RWPE1 (cell line): ENCODE results near the gene SLCO1A2.

Experiments
- CTCF ChIA-PET: fragments of 350-600 bp; sonication (Branson Sonifier 250); formaldehyde crosslinking; extraction: SDS; loops from one replicate; lab custom pipeline; 2021; lab: Yijun Ruan, JAX
- POLR2A ChIA-PET: fragments of 400-600 bp; formaldehyde crosslinking; extraction: SDS; loops from one replicate; lab custom pipeline; 2020; ENCODE audit warnings: antibody characterized with exemption; ENCODE audit not compliant: low non-redundant PET; lab: Yijun Ruan, JAX
- DNase-seq: peaks from one replicate; pipeline ENCODE4 v3.0.0; 2012; ENCODE audit warnings: low spot score
- H3K27ac ChIP-seq: fragments of 450-650 bp; 2 replicates; pipeline ENCODE4 v1.5.1; 2017
- TF ChIP-seq, protein P1 (sequence below): fragments of 450-650 bp; conservative IDR thresholded peaks from 2 replicates; pipeline ENCODE4 v1.5.1; 2017; ENCODE audit warnings: low read depth, mild to moderate bottlenecking

SLCO1A2 gene

DNA sequence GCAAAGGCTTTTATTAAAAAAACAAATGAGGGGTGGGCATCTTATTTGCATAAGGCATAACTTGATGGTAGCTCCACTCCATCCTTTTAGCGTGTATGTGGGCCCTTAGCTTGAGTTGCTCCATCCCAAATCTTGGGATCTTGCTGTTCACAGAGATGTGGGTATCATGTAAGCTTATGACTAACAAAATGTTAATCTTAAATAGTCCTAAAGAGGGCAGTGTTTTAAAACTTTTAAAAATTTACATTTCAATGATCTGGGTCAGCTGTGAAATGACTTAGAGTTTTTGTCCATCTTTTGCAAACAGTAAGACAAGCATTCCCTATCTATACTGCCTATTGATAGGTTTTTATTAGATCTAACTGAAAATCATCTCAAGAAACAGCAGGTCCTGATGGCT, 86.0 kb downstream of the SLCO1A2 start:
- no peak for DNase-seq
- TF ChIP-seq, protein P1, sequence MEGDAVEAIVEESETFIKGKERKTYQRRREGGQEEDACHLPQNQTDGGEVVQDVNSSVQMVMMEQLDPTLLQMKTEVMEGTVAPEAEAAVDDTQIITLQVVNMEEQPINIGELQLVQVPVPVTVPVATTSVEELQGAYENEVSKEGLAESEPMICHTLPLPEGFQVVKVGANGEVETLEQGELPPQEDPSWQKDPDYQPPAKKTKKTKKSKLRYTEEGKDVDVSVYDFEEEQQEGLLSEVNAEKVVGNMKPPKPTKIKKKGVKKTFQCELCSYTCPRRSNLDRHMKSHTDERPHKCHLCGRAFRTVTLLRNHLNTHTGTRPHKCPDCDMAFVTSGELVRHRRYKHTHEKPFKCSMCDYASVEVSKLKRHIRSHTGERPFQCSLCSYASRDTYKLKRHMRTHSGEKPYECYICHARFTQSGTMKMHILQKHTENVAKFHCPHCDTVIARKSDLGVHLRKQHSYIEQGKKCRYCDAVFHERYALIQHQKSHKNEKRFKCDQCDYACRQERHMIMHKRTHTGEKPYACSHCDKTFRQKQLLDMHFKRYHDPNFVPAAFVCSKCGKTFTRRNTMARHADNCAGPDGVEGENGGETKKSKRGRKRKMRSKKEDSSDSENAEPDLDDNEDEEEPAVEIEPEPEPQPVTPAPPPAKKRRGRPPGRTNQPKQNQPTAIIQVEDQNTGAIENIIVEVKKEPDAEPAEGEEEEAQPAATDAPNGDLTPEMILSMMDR = no peak
- ChIA-PET CTCF (no interaction called here), POLR2A (no interaction called here)
- no peak overlapping the region for H3K27ac ChIP-seq

DNA sequence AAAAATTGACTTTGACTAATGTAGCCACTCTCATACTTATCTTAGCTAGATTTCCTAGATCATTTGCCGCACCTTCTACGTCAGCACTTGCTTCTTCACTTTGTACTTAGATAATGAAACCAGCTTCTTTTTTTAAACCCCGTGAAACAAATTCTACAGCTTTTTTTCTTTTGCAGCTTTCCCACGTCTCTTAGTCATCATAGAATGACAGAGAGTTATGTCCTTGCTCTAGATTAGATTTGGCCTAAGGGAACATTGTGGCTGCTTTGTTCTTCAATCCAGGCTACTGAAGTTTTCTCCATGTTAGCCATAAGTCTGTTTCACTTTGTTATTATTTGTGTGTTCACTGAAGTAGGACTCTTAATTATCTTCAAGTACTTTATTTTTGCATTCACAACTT, 94.9 kb downstream of the SLCO1A2 start:
- ChIA-PET POLR2A (no interaction called here), CTCF (no interaction called here)
- H3K27ac ChIP-seq = no peak overlapping the region
- TF ChIP-seq, protein P1 = no peak
- no peak for DNase-seq

DNA sequence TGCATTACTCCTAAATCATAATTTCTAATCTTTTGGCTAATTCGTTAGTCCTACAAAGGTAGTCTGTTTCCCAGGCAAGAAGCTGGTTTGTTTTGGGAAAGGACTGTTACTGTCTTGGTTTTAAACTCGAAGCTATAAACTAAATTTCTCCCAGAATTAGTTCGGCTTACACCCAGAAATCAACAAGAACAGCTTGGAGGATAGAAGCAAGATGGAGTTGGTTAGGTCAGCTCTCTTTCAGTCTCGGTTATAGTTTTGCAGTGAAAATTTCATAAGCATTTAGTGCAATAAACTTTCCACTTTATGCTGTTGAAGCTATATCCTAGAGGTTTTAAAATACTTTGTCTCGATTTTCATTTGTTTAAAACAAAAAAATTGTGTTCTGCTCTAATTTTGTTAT, 100.3 kb downstream of the SLCO1A2 start:
- TF ChIP-seq, protein P1 = no peak
- ChIA-PET CTCF (no interaction called here), POLR2A (no interaction called here)
- no peak overlapping the region for H3K27ac ChIP-seq
- DNase-seq = no peak

DNA sequence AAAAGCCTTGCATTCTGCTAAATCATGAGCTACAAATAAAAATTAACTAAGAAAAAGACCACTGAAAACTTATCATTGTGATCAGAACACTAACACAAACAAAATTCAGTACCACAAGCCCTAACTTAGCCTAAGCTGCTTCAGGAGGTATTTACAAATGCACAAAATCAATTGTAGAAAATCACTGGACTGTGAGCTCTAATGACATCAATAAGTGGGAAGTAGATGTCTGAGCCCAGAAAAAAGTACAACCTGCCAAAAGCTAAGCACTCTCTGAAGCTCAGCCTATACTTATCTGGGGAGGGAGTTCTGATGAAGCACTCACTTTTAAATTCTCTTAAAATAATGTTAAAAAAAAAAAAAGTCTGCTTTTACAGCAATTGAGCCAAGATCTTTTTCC, 110.8 kb downstream of the SLCO1A2 start:
- TF ChIP-seq, protein P1 = no peak
- H3K27ac ChIP-seq = no peak overlapping the region
- ChIA-PET POLR2A (no interaction called here), CTCF (no interaction called here)
- DNase-seq = no peak

DNA sequence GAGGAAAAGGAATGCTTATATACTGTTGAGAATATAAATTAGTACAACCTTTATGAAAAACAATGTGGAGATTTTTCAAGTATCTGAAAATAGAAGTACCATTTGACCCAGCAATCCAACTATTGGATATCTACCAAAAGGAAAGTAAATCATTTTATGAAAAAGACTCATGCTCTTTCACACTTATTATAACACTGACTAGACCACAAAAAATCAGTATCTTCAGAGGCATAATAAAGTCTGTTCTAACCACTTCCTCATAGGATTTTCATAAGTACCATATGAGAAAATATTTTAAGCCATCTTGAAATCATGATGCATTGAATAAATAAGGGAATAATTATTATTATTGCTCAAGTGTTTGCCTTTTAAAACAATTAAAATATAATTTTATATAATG, 112.9 kb downstream of the SLCO1A2 start:
- CTCF ChIA-PET = no interaction called here
- TF ChIP-seq, protein P1 = no peak
- H3K27ac ChIP-seq = no peak overlapping the region
- DNase-seq = no peak
- POLR2A ChIA-PET = no interaction called here

DNA sequence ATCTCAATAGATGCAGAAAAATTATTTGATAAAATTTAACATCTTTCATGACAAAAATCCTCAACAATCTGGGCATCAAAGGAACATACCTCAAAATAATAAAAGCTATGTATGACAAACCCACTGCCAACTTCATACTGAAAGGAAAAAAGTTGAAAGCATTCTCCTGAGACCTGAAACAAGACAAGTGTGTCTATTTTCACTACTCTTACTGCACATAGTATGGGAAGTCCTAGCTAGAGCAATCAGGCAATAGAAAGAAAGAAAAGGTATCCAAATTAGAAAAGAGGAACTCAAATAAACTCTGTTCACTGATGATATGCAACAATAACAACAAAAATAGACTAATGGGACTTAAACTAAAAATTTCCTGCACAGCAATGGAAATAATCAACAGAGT, 113.6 kb downstream of the SLCO1A2 start:
- TF ChIP-seq, protein P1 = no peak
- ChIA-PET CTCF (no interaction called here), POLR2A (no interaction called here)
- H3K27ac ChIP-seq = no peak overlapping the region
- DNase-seq = no peak

DNA sequence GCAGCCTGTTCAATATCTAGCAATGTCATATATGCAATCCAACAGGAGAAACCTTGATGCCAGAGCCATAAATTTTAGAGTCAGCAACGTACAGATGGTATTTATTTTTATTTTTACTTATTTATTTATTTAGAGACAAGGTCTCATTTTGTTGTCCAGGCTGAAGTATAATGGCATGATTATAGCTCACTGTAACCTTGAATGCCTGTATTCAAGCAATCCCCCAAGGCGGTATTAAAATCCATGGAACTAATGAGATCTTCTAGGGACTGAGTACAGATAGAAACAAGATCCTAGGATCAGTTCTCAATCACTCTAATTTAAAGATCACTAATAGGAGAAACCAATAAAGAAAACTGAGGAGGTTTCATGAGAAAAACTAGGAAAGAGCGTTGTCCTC, 114.5 kb downstream of the SLCO1A2 start:
- ChIA-PET POLR2A (no interaction called here), CTCF (no interaction called here)
- no peak overlapping the region for H3K27ac ChIP-seq
- TF ChIP-seq, protein P1 = no peak
- DNase-seq = no peak
